Fibroblast of pulmonary artery (primary cell): ENCODE data around the gene IGBP1.
A peak's percentile ranks its signal among the peaks of the same experiment; 100 is the strongest.

ENCODE experiments used
- DNase-seq: peaks from one replicate; pipeline ENCODE4 v3.0.0-alpha.2; 2010; ENCODE audit warnings: low read depth
- H3K4me3 ChIP-seq: replicated peaks from 2 replicates; pipeline ENCODE4 v1.5.1; 2011; ENCODE audit warnings: low read depth, mild to moderate bottlenecking, control low read depth, low read length, moderate library complexity
- TF ChIP-seq, protein P1 (sequence below): IDR thresholded peaks from 2 replicates; pipeline ENCODE4 v1.5.1; 2011; ENCODE audit warnings: mild to moderate bottlenecking, control low read depth, low read length, inconsistent platforms; ENCODE audit errors: missing control alignments

IGBP1 gene

GRCh38 chrX:70133303-70134115 lies at the start of gene IGBP1:
IGBP1 (plus strand) TSS chrX:70133447; CDS start chrX:70133948, 501 bp downstream.
- peak within 1 kb of the TSS; percentile 85 for H3K4me3 ChIP-seq
- DNase-seq: peak; percentile 85
- TF ChIP-seq, protein P1, sequence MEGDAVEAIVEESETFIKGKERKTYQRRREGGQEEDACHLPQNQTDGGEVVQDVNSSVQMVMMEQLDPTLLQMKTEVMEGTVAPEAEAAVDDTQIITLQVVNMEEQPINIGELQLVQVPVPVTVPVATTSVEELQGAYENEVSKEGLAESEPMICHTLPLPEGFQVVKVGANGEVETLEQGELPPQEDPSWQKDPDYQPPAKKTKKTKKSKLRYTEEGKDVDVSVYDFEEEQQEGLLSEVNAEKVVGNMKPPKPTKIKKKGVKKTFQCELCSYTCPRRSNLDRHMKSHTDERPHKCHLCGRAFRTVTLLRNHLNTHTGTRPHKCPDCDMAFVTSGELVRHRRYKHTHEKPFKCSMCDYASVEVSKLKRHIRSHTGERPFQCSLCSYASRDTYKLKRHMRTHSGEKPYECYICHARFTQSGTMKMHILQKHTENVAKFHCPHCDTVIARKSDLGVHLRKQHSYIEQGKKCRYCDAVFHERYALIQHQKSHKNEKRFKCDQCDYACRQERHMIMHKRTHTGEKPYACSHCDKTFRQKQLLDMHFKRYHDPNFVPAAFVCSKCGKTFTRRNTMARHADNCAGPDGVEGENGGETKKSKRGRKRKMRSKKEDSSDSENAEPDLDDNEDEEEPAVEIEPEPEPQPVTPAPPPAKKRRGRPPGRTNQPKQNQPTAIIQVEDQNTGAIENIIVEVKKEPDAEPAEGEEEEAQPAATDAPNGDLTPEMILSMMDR: peak; percentile 53

GRCh38 chrX:70084592-70085240 lies 48.5 kb upstream of the IGBP1 start:
- no peak overlapping the region for H3K4me3 ChIP-seq
- DNase-seq: no peak
- TF ChIP-seq, protein P1: no peak

GRCh38 chrX:70087857-70088630 lies 45.2 kb upstream of the IGBP1 start:
- TF ChIP-seq, protein P1: no peak
- H3K4me3 ChIP-seq: no peak overlapping the region
- DNase-seq: peak; percentile 57

DNA sequence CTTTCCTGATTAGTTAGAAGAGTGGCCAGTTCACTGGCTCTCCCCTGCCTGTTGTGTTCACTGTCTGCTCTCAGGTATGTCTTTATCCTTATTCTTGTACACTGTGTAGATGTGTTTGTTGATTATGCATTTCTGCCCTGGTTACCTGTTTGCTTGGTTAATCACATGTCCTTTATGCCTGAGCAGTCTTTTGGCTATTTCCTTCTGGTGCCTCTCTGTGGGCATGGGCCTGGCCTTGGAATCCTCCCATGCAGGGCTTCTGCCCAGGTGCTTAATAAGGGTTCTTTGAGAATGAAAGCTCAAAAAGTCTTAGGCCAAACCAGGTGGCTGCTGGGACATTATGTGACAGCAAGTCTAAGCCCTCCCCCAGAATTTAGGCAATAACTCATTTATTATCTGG lies 44.5 kb upstream of the IGBP1 start:
- DNase-seq: no peak
- no peak overlapping the region for H3K4me3 ChIP-seq
- TF ChIP-seq, protein P1: no peak

DNA sequence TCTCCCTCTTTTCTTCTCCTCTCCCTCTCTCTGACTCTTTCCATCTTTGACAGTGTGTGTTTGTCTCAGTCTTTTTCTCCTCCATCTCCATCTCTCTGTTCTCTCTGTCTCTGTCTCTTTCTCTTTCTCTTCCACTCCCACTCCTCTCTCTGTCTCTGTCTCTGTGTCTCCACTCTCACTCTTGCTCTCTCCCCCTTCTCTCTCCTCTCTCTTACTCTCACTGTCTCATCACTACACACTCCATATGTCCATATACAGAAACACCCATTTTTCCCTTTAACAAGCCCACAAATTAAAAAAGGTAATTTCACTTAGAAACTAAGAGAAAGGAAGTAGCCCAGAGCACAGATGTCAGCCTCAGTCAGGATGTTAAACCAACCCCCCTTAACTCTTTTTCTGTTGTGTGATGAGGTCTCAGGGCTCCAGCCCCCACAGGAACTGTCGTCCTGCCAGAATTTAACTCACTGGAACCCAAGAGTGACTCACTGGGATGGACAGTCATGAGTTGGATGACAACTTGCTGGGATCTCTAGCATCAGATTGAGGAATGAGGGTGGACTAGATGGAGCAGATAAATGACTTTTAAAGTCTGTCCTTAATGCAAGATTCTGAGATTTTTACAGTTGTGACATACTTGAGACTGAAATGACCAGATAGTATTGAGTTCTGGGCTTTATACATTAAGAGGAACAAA lies 43.5 kb upstream of the IGBP1 start:
- H3K4me3 ChIP-seq: no peak overlapping the region
- TF ChIP-seq, protein P1: no peak
- DNase-seq: peak; percentile 28

DNA sequence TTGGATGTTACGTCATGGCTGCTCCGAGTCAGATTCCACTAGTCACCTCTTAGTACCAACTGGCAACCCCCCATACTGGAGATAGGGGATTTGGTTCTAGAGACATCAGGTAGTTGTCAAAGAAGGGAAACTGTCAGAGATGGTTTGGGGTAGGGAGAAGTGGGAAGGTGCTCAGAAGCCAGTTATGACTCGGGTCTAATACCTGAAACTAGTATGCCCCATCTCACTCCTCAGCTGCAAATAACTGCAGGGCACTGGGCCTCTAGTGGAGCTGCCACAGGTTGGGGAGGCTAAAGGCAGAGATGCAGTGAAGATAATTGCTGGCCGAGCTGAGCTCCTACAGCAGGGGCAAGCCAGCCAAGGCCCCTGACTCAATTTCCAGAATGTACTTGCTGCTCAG lies 41.0 kb upstream of the IGBP1 start:
- no peak overlapping the region for H3K4me3 ChIP-seq
- TF ChIP-seq, protein P1: no peak
- no peak for DNase-seq
